ENCODE measurements around the gene IL17RE. TPM values are rescaled to one million over a fixed set of nuclear protein-coding genes. Genes with fewer than 3 reads are reported as not detected.

The IL17RE gene
- total and polyA plus RNA-seq, 2 of the 13 experiments (the other 11 are each of a cell fraction or from before 2014, with no cell fraction given), result 14.5 to 24.1 TPM

GRCh38 chr3:9932843-9933560 lies 30.4 kb downstream of the IL17RE start (continued):
- TF ChIP-seq, protein P1, sequence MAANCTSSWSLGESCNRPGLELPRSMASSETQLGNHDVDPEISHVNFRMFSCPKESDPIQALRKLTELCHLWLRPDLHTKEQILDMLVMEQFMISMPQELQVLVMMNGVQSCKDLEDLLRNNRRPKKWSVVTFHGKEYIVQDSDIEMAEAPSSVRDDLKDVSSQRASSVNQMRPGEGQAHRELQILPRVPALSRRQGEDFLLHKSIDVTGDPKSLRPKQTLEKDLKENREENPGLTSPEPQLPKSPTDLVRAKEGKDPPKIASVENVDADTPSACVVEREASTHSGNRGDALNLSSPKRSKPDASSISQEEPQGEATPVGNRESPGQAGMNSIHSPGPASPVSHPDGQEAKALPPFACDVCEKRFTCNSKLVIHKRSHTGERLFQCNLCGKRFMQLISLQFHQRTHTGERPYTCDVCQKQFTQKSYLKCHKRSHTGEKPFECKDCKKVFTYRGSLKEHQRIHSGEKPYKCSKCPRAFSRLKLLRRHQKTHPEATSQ (CRISPR knock-in tag; IDR thresholded peaks at IDR 0.05; ENCODE audit: borderline replicate concordance), result no peak
- TF ChIP-seq, protein P2, sequence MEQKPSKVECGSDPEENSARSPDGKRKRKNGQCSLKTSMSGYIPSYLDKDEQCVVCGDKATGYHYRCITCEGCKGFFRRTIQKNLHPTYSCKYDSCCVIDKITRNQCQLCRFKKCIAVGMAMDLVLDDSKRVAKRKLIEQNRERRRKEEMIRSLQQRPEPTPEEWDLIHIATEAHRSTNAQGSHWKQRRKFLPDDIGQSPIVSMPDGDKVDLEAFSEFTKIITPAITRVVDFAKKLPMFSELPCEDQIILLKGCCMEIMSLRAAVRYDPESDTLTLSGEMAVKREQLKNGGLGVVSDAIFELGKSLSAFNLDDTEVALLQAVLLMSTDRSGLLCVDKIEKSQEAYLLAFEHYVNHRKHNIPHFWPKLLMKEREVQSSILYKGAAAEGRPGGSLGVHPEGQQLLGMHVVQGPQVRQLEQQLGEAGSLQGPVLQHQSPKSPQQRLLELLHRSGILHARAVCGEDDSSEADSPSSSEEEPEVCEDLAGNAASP (CRISPR knock-in tag; IDR thresholded peaks at IDR 0.05; ENCODE audit: borderline replicate concordance), result no peak
- no peak; the same call in 1 of the 2 replicates for TF ChIP-seq KMT2B (CRISPR knock-in tag; IDR thresholded peaks at IDR 0.05)
- TF ChIP-seq ZNF607 (CRISPR knock-in tag; IDR thresholded peaks at IDR 0.05; ENCODE audit: borderline replicate concordance), result 0 out of 2 replicates have a peak, but pooled peaks have one; percentile 33
- no peak for TF ChIP-seq RORA (CRISPR knock-in tag; IDR thresholded peaks at IDR 0.05)
- TF ChIP-seq ZSCAN20 (CRISPR knock-in tag; IDR thresholded peaks at IDR 0.05; ENCODE audit: borderline replicate concordance), result peak; percentile 21; the same call in 1 of the 2 replicates
- TF ChIP-seq RAD21 (CRISPR knock-in tag; IDR thresholded peaks at IDR 0.05), result peak; percentile 84
- peak; percentile 42; the same call in 1 of the 2 replicates for TF ChIP-seq ZNF557 (CRISPR knock-in tag; IDR thresholded peaks at IDR 0.05)
- no peak for TF ChIP-seq ZNF101 (CRISPR knock-in tag; IDR thresholded peaks at IDR 0.05; ENCODE audit: borderline replicate concordance, low read depth)
- no peak; the same call in 1 of the 2 replicates for TF ChIP-seq HDAC2 (CRISPR knock-in tag; IDR thresholded peaks at IDR 0.05)
- no peak for TF ChIP-seq SRSF4 (IDR thresholded peaks at IDR 0.05; ENCODE audit: low read depth, low read length, poor library complexity, severe bottlenecking)
- no peak for TF ChIP-seq HMG20A (CRISPR knock-in tag; IDR thresholded peaks at IDR 0.05; ENCODE audit: borderline replicate concordance)
- TF ChIP-seq GTF2F1 (IDR thresholded peaks at IDR 0.05; ENCODE audit: low read length), result no peak
- TF ChIP-seq ZMYM2 (CRISPR knock-in tag; IDR thresholded peaks at IDR 0.05), result no peak
- no peak for TF ChIP-seq SMARCC2 (IDR thresholded peaks at IDR 0.05)
- peak; percentile 28; the same call in 1 of the 2 replicates for TF ChIP-seq ZBED4 (CRISPR knock-in tag; IDR thresholded peaks at IDR 0.05; ENCODE audit: borderline replicate concordance)
- TF ChIP-seq ZNF331 (CRISPR knock-in tag; IDR thresholded peaks at IDR 0.05), result peak; percentile 48; the same call in 1 of the 2 replicates
- TF ChIP-seq GATA4 (IDR thresholded peaks at IDR 0.05; ENCODE audit: borderline replicate concordance, low read depth), result no peak
- peak; percentile 59; the same call in 1 of the 2 replicates for TF ChIP-seq ZNF263 (CRISPR knock-in tag; IDR thresholded peaks at IDR 0.05)
- TF ChIP-seq SIN3A (IDR thresholded peaks at IDR 0.05; ENCODE audit: borderline replicate concordance, low read depth, low read length), result no peak
- no peak for TF ChIP-seq ATAD3A (CRISPR knock-in tag; IDR thresholded peaks at IDR 0.05)
- peak; percentile 31; the same call in 1 of the 2 replicates for TF ChIP-seq MYNN (CRISPR knock-in tag; IDR thresholded peaks at IDR 0.05; ENCODE audit: low read depth)
- peak; percentile 66 for TF ChIP-seq ZNF792 (CRISPR knock-in tag; IDR thresholded peaks at IDR 0.05)

All from HepG2 (cell line).